H54 (cell line): ENCODE results near the gene SNRPE.

Experiments used
- DNase-seq: peaks from one replicate; pipeline ENCODE4 v3.0.0; 2011; ENCODE audit warnings: low spot score, mixed read lengths; ENCODE audit not compliant: insufficient read length
- FAIRE-seq: peaks from 3 replicates; lab custom pipeline; 2011; peaks lifted over from hg19 to GRCh38; lab: Jason Lieb, UNC
- POLR2A ChIP-seq: IDR thresholded peaks from 2 replicates; pipeline ENCODE4 v1.6.1; 2011; ENCODE audit warnings: low read depth, mild to moderate bottlenecking, low read length

Gene SNRPE

DNA sequence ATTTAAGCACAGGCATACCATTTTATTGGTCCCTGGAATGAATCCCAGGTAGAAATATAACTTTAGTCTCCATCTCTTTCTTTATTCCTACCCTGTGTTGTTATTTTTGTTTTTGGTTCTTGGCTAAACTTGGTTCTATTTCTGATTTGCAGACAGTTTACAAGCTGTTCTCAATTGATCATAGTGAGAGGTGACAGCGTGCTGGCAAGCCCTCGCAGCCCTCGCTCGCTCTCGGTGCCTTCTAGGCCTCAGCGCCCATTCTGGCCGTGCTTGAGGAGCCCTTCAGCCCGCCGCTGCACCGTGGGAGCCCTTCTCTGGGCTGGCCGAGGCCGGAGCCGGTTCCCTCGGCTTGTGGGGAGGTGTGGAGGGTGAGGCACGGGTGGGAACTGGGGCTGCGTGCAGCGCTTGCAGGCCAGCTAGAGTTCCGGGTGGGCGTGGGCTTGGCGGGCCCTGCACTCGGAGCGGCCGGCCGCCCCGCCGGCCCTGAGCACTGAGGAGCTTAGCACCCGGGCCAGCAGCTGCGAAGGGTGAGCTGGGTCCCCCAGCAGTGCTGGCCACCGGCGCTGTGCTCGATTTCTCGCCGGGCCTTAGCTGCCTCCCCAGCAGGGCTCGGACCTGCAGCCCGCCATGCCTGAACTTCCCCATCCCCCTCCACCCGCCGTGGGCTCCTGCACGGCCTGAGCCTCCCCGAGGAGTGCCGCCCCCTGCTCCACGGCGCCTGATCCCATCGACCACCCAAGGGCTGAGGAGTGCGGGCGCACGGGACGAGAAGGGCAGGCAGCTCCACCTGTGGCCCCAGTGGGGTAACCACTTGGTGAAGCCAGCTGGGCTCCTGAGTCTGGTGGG, 38.7 kb downstream of the SNRPE start:
- no peak for TF ChIP-seq POLR2A
- FAIRE-seq (no peak), DNase-seq (no peak)

DNA sequence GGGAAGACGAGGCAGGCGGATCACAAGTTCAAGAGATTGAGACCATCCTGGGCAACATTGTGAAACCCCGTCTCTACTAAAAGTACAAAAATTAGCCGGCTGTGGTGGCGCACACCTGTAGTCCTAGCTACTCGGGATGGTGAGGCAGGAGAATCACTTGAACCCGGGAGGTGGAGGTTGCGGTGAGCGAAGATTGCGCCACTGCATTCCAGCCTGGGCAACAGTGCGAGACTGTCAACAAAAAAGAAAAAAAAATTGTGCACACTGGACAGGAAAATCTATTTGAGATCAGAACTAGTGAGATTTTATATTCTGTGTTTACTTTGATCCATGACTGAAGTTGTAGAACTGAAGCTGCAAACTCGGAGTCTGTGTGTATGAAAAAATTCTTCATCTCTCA, 40.2 kb downstream of the SNRPE start:
- DNase-seq, result no peak
- TF ChIP-seq POLR2A, result no peak
- no peak for FAIRE-seq

DNA sequence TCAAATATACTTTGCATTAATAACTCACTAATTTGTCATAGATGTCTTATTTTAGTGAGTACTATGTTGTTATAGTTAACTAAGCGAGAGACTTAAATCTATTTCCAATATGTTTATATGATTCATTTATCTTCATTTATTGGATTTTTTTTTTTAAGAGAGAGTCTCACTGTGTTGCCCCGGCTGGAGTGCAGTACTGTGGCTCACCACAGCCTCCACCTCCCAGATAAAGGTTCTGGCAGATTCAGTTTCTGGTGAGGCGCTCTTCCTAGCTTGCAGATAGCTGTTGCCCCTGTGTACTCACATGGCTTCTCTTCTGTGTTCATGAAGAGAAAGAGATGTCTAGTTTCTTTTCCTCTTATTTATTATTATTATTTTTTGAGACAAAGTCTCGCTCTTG, 43.9 kb downstream of the SNRPE start:
- no peak for DNase-seq
- TF ChIP-seq POLR2A, result no peak
- FAIRE-seq, result no peak

DNA sequence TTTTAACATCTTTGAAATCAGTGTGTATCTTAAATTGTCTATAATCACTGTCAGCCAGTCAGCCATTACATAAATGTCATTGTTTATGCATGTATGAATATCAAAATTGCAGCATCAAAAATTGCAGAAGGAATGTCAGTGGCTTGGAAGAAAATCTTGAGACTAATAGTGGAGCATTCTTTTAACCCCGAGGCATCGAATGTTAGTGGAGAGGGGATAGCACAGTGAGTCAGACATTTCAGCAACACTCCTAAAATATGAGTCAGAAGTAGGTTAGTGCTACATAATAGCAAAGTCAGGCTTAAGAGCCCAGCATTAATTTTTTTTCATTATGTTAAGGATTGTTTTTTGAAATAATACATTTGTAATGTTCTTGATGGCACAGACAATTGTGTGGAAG, 45.5 kb downstream of the SNRPE start:
- no peak for TF ChIP-seq POLR2A
- FAIRE-seq (peak; percentile 88), DNase-seq (peak; percentile 73)

DNA sequence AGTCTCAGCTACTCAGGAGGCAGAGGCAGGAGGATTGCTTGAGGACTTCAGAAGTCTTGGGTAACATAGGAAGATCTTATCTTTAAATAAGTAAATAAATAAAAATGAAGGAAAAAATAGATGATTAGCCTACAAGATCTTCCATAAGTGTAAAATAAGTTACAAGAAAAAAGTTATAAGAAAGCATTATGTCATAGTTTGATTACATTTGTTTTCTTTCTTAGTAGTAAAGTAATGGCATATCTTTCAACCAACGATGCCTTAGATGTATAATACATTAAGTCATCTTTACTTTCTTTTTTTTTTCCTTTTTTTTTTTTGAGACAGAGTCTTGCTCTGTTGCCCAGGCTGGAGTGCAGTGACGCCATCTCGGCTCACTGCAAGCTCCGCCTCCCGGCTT, 46.5 kb downstream of the SNRPE start:
- FAIRE-seq, result no peak
- no peak for TF ChIP-seq POLR2A
- no peak for DNase-seq

DNA sequence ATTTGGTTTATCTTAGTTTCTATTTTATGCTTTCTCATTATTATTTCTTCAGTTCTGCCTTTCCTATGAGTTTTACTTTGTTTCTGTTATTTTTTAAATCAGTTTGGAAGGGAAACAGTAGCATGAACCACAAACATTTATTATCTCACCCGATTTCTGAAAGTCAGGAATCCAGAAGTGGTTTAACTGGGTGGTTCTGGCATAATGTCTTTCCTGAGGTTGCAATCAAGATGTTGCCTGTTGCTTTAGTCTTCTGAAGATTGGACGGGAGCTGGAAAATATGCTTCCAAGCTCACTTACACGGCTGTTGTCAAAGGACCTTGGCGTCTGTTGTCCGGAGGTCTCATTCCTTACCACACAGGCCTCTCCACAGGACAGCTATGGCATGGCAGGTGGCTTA, 50.4 kb downstream of the SNRPE start:
- DNase-seq, result no peak
- no peak for TF ChIP-seq POLR2A
- FAIRE-seq, result no peak

DNA sequence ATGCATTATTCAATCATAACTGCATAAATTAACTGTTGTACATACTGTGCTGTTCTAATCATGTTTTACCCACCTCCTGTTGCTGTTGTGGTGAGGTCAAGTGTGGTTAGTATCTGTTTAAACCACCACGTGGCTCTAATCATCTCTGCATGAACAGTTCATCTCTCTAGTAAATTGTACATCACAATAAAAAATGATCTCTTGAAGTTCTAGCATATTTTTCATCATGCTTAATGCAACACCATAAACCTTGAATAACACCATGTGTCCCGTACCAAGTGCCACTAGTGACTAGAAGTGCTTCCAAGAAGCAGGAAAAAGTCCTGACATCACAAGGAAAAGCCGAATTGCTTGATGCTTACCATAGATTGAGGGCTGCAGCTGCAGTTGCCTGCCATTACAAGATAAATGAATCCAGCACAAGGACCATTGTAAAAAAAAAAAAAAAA, 51.7 kb downstream of the SNRPE start:
- no peak for DNase-seq
- no peak for TF ChIP-seq POLR2A
- no peak for FAIRE-seq

DNA sequence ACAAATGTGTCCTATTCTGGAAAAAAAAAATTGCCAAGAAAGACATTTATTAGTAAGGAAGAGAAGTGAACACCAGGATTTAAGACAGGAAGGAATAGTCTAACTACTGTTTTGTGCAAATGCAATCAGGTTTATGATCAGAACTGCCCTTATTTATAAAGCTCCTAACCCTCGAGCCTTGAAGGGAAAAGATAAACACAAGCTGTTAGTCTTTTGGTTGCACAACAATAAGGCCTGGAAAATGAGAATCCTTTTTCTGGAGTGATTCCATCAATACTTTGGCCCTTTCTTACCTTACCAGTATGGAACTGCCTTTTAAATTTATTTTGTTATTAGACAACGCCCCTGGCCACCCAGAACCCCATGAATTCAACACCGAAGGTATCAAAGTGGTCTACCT, 52.9 kb downstream of the SNRPE start:
- TF ChIP-seq POLR2A, result no peak
- FAIRE-seq, result no peak

DNA sequence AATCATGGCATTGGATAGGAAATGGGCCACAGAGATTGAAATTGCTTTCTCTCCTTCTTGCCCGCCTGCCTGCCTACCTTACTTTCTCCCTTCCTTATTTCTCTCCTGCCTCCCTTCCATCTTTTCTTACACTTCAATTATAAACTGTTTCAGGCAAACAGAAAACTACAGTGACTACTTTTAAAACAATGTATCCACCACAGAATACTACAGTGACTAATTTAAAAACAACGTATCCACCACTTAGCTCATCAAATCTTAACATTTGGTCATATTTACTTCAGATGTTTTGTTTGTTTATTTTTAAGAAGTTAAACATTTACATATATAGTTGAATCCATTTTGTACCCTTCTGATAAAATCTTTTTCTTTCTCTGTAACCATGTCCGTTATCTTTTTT, 54.4 kb downstream of the SNRPE start:
- TF ChIP-seq POLR2A, result no peak
- DNase-seq (no peak), FAIRE-seq (no peak)

More for the DNA sequence above, 52.9 kb downstream of the SNRPE start:
- DNase-seq, result no peak

DNA sequence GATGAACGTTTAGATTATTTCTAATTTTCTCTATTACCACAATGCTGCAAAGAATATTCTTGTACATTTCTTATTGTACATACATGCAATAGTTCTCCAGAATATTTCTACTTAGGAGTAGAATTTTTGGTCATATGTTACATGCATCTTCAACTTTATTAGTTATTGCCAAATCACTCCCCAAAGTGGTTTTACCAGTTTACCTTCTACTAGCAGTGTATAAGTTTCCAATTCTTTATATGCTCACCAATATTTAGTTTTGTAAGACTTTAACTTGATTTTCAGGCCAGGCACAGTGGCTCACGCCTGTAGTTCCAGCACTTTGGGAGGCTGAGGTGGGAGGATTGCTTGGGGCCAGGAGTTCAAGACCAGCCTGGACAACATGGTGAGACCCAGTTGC, 55.4 kb downstream of the SNRPE start:
- no peak for FAIRE-seq
- DNase-seq, result no peak
- TF ChIP-seq POLR2A, result no peak
